H1 (cell line): ENCODE results near the gene TGOLN2. TPM values are rescaled to one million over a fixed set of nuclear protein-coding genes. Genes with fewer than 3 reads are reported as not detected.

Experiments
- CTCF ChIA-PET: fragments of 300-600 bp; sonication (Branson Sonifier 250); formaldehyde crosslinking; loops from one replicate; lab custom pipeline; 2021; ENCODE audit not compliant: partially characterized antibody; lab: Charles Lee
- POLR2A ChIA-PET: fragments of 300-600 bp; sonication (Branson Sonifier 250); formaldehyde crosslinking; loops from one replicate; lab custom pipeline; 2021; ENCODE audit warnings: inconsistent platforms; ENCODE audit not compliant: partially characterized antibody; lab: Charles Lee
- DNase-seq, 2 experiments: peaks; one replicate each; pipeline versions ENCODE4 v3.0.0 to v3.0.0-alpha.2; 2010 to 2022; ENCODE audit warnings: low spot score in 2 of 2, low read depth in 1 of 2, mixed read lengths in 1 of 2
- FAIRE-seq: peaks from 2 replicates; lab custom pipeline; 2011; peaks lifted over from hg19 to GRCh38; lab: Jason Lieb, UNC
- H2AFZ ChIP-seq: 2 replicates; pipeline ENCODE4 v1.8.1; 2012; ENCODE audit warnings: low read length, inconsistent platforms
- H2AK5ac ChIP-seq: 2 replicates; pipeline ENCODE4 v1.6.1; 2013; ENCODE audit warnings: low read depth, low read length
- H2BK120ac ChIP-seq: replicated peaks from 2 replicates; pipeline ENCODE3; 2013; ENCODE audit warnings: low read depth, low read length, inconsistent platforms
- H2BK12ac ChIP-seq: 2 replicates; pipeline ENCODE4 v1.6.1; 2013; ENCODE audit warnings: low read depth, low read length
- H2BK15ac ChIP-seq: 2 replicates; pipeline ENCODE4 v1.6.1; 2013; ENCODE audit warnings: low read length
- H2BK20ac ChIP-seq: 2 replicates; pipeline ENCODE4 v1.6.1; 2013; ENCODE audit warnings: low read length
- H2BK5ac ChIP-seq: 2 replicates; pipeline ENCODE4 v1.6.1; 2013; ENCODE audit warnings: low read depth, low read length
- H3K14ac ChIP-seq: 2 replicates; pipeline ENCODE4 v1.6.1; 2013; ENCODE audit warnings: inconsistent platforms; ENCODE audit not compliant: insufficient read length
- H3K18ac ChIP-seq: 2 replicates; pipeline ENCODE4 v1.6.1; 2013; ENCODE audit warnings: low read length; ENCODE audit errors: extremely low read depth
- H3K23ac ChIP-seq: 2 replicates; pipeline ENCODE4 v1.6.1; 2013; ENCODE audit warnings: inconsistent platforms; ENCODE audit not compliant: insufficient read length
- H3K23me2 ChIP-seq: 2 replicates; pipeline ENCODE4 v1.6.1; 2013; ENCODE audit warnings: low read depth, low read length
- H3K27ac ChIP-seq: 2 replicates; pipeline ENCODE4 v1.6.1; 2011; ENCODE audit warnings: low read depth, low read length, inconsistent platforms
- H3K27me3 ChIP-seq, 4 experiments: replicated peaks in 1 of 4; 1 replicate in 1 of 4; 2 replicates in 3 of 4; pipeline versions ENCODE4 v1.6.1 to v1.8.1; 2011 to 2013; ENCODE audit warnings: low read length in 3 of 4, mild to moderate bottlenecking in 3 of 4, inconsistent platforms in 2 of 4, mixed read lengths in 2 of 4, moderate library complexity in 1 of 4; ENCODE audit not compliant: control insufficient read depth in 3 of 4, insufficient read depth in 3 of 4; ENCODE audit errors: extremely low read depth in 1 of 4
- H3K36me3 ChIP-seq, 4 experiments: 2 replicates each; pipeline versions ENCODE4 v1.6.1 to v1.8.1; 2011 to 2013; ENCODE audit warnings: mild to moderate bottlenecking in 4 of 4, low read length in 3 of 4, moderate library complexity in 2 of 4, control low read depth in 1 of 4, inconsistent platforms in 1 of 4; ENCODE audit not compliant: insufficient read depth in 4 of 4, control insufficient read depth in 2 of 4
- H3K4ac ChIP-seq: replicated peaks from 2 replicates; pipeline ENCODE3; 2013; ENCODE audit warnings: low read length, low read depth, mixed read lengths, inconsistent platforms; ENCODE audit not compliant: insufficient read length
- H3K4me1 ChIP-seq, 4 experiments: replicated peaks in 1 of 4; 1 replicate in 1 of 4; 2 replicates in 3 of 4; pipeline versions ENCODE4 v1.6.1 to v1.8.1; 2011 to 2013; ENCODE audit warnings: low read length in 3 of 4, inconsistent platforms in 2 of 4, mixed read lengths in 1 of 4; ENCODE audit not compliant: insufficient read depth in 4 of 4, control insufficient read depth in 3 of 4
- H3K4me2 ChIP-seq, 2 experiments: 2 replicates each; pipeline versions ENCODE4 v1.6.1 to v1.8.1; 2011 to 2013; ENCODE audit warnings: low read depth in 2 of 2, low read length in 2 of 2, control low read depth in 1 of 2, inconsistent platforms in 1 of 2, mild to moderate bottlenecking in 1 of 2; ENCODE audit not compliant: insufficient read depth in 1 of 2
- H3K4me3 ChIP-seq, 4 experiments: fragments of 200-600, 300-600 bp in 1 of 4; sonication (generic), shearing (Covaris generic), sonication (Bioruptor Twin) in 1 of 4; 2 replicates each; pipeline versions ENCODE4 v1.5.1 to v1.8.1; 2011 to 2016; ENCODE audit warnings: low read length in 4 of 4, low read depth in 3 of 4, control low read depth in 2 of 4, inconsistent platforms in 2 of 4, mild to moderate bottlenecking in 2 of 4, mixed read lengths in 1 of 4, moderate library complexity in 1 of 4; ENCODE audit not compliant: insufficient read depth in 2 of 4; ENCODE audit errors: extremely low read depth in 1 of 4
- H3K56ac ChIP-seq: replicated peaks from 2 replicates; pipeline ENCODE3; 2013; ENCODE audit warnings: low read depth, mild to moderate bottlenecking, mixed read lengths, low read length, inconsistent platforms; ENCODE audit not compliant: insufficient read length
- H3K79me1 ChIP-seq: 2 replicates; pipeline ENCODE4 v1.6.1; 2013; ENCODE audit warnings: low read depth, low read length, control low read depth
- H3K79me2 ChIP-seq, 2 experiments: 2 replicates each; pipeline versions ENCODE4 v1.6.1 to v1.8.1; 2012 to 2013; ENCODE audit warnings: low read length in 2 of 2, mild to moderate bottlenecking in 2 of 2, inconsistent platforms in 1 of 2; ENCODE audit not compliant: insufficient read depth in 2 of 2, control insufficient read depth in 1 of 2
- H3K9ac ChIP-seq, 4 experiments: replicated peaks in 1 of 4; 1 replicate in 1 of 4; 2 replicates in 3 of 4; pipeline versions ENCODE4 v1.6.1 to v1.8.1; 2011 to 2013; ENCODE audit warnings: low read depth in 3 of 4, low read length in 3 of 4, control low read depth in 2 of 4, mild to moderate bottlenecking in 2 of 4, moderate library complexity in 2 of 4, inconsistent platforms in 1 of 4; ENCODE audit errors: extremely low read depth in 1 of 4
- H3K9me3 ChIP-seq, 2 experiments: 2 replicates each; pipeline versions ENCODE4 v1.6.1 to v1.8.1; 2012 to 2013; ENCODE audit warnings: mild to moderate bottlenecking in 2 of 2, moderate library complexity in 2 of 2, control low read depth in 1 of 2, inconsistent platforms in 1 of 2, low read depth in 1 of 2, low read length in 1 of 2, mixed read lengths in 1 of 2; ENCODE audit not compliant: insufficient read depth in 2 of 2
- H4K20me1 ChIP-seq, 2 experiments: replicated peaks in 1 of 2; 2 replicates each; pipeline versions ENCODE3 to v1.8.1; 2011 to 2013; ENCODE audit warnings: inconsistent platforms in 2 of 2, low read length in 2 of 2, mild to moderate bottlenecking in 1 of 2; ENCODE audit not compliant: insufficient read depth in 2 of 2, control insufficient read depth in 1 of 2
- H4K5ac ChIP-seq: 2 replicates; pipeline ENCODE4 v1.6.1; 2013; ENCODE audit warnings: low read length, low read depth, mixed read lengths, inconsistent platforms; ENCODE audit not compliant: insufficient read length
- H4K8ac ChIP-seq: 2 replicates; pipeline ENCODE4 v1.8.0; 2013; ENCODE audit warnings: mild to moderate bottlenecking, moderate library complexity, low read length, inconsistent platforms; ENCODE audit not compliant: insufficient read depth; ENCODE audit errors: extremely low read depth
- H4K91ac ChIP-seq: replicated peaks from 2 replicates; pipeline ENCODE3; 2013; ENCODE audit warnings: low read length, mixed read lengths, inconsistent platforms; ENCODE audit not compliant: insufficient read length
- HDAC6 ChIP-seq: IDR thresholded peaks from one replicate; pipeline ENCODE4 v1.7.1; 2012; ENCODE audit warnings: low read depth, mild to moderate bottlenecking, inconsistent platforms, low read length, moderate library complexity
- WGBS, 2 experiments: shearing (Covaris generic) in 1 of 2; methylation state at CpG; one replicate each; pipeline versions ENCODE4 v1.1.6 to v1.1.7; 2013 to 2015; ENCODE audit warnings: low lambda C conversion rate in 2 of 2, mixed read lengths in 2 of 2, inconsistent platforms in 1 of 2, low coverage in 1 of 2, missing lambda C conversion rate in 1 of 2; ENCODE audit not compliant: insufficient replicate concordance in 2 of 2, insufficient coverage in 1 of 2, insufficient read length in 1 of 2; ENCODE audit errors: extremely low coverage in 1 of 2, missing lambda C conversion rate in 1 of 2; 5-methylcytosine and 5-hydroxymethylcytosine counted together
- polyA plus RNA-seq, 7 experiments: library from polyadenylated mRNA; depleted of rRNA in 3 of 7; stranded (reverse) in 5 of 7; unstranded in 2 of 7; fragments of >200 nt in 5 of 7; fragments of 200-250 nt in 2 of 7; gene quantifications; 1 replicate in 5 of 7; 2 replicates in 1 of 7; 4 replicates in 1 of 7; pipeline versions ENCODE4 v1.2.1 to v1.2.3, GENCODE V29; 2011 to 2013; ENCODE audit warnings: missing spikeins in 2 of 7, mixed read lengths in 2 of 7
- total RNA-seq: library from RNA; stranded (reverse); fragmentation: NEBNext Ultra II Directional; extraction: Animal tissue kit (Norgen Biotek cat#: 25700); gene quantifications from 2 replicates; pipeline ENCODE4 v1.2.1, GENCODE V29; 2021

The TGOLN2 gene
- total and polyA plus RNA-seq, 2 of the 8 experiments (the other 6 are each of a cell fraction or from before 2014, with no cell fraction given), result 33.9 to 38.9 TPM

DNA sequence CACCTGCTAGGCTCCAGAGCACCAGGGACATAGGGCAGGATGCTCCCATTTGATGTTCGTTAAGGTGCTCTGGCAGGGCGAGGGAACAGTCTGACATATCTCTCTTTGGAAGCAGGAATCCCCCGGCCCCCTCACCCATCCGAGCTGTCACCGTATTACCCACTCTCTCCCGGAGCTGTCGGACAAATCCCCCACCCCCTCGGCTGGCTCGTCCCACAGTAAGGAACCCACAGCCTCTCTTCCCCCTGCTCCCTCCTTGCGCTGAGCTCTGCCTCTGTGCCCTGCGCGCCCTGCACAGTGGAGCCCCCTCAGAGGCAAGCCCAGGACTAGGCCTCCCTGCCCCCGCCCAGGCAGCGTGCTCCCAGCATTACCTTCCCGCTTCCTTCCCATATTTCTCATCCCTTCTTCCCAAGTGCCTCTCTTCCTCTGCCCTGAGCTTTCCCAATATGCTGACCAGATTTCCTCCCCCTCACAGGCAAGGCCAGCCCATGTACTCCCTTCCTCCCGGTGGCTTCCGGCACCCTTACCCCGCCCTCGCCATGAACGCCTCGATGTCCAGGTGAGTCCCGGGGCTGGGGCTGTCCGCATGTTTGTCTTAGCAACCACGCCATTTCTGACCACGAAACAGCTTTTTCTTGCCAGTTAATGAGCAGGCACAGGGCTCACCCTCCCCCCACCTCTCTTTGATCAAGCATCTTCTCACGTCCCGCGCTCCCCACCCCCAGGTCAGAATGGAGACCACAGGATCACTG, 23.8 kb downstream of the TGOLN2 start:
- no peak overlapping the region for H2AFZ ChIP-seq
- H3K36me3 ChIP-seq, result peaks cover 23 to 65% (median 44%) of the 10 kb centered on the region in 4 experiments
- H3K27me3 ChIP-seq, result no peaks in the 10 kb centered on the region
- H3K4me1 ChIP-seq, result peaks cover 0 to 1% (median 0%) of the 10 kb centered on the region in 4 experiments; a peak in 3 of 7 replicates
- H2BK15ac ChIP-seq, result no peak overlapping the region
- no peak overlapping the region; the same call in 1 of the 2 replicates for H2BK5ac ChIP-seq
- no peak overlapping the region for H3K14ac ChIP-seq
- peaks cover 0 to 7% of the 10 kb centered on the region in 2 experiments; a peak in 1 of 4 replicates for H3K79me2 ChIP-seq
- no peak overlapping the region for H3K9ac ChIP-seq
- DNase-seq (no peak), FAIRE-seq (no peak)
- no peak overlapping the region for H3K18ac ChIP-seq
- no peak overlapping the region for H4K5ac ChIP-seq
- no peak overlapping the region for H2AK5ac ChIP-seq
- no peaks in the 10 kb centered on the region for H3K23me2 ChIP-seq
- H2BK12ac ChIP-seq, result no peak overlapping the region
- TF ChIP-seq HDAC6, result no peak
- no peak overlapping the region for H3K23ac ChIP-seq
- ChIA-PET POLR2A (no interaction called here), CTCF (interaction anchor here (1.1 to 9.3 kb wide), 3 partner anchors 11 to 237 kb away, joined by 4 to 136 read pairs (median 4); no protein-coding TSS in a partner anchor)
- H3K56ac ChIP-seq, result no peak overlapping the region
- WGBS, 2 experiments, result 94% methylated on average over 25 of the region's 28 CpGs; no CpG with 5 or more reads in 1 of the 2 experiments
- no peak overlapping the region for H4K8ac ChIP-seq
- no peak overlapping the region for H4K91ac ChIP-seq
- H4K20me1 ChIP-seq, result peaks cover 1 to 7% of the 10 kb centered on the region in 2 experiments
- H3K4me2 ChIP-seq, result no peak overlapping the region
- peaks cover 3% of the 10 kb centered on the region; the same call in 1 of the 2 replicates for H3K79me1 ChIP-seq
- H2BK120ac ChIP-seq, result no peak overlapping the region
- H2BK20ac ChIP-seq, result no peak overlapping the region
- no peak overlapping the region for H3K27ac ChIP-seq
- no peak overlapping the region for H3K4ac ChIP-seq
- H3K4me3 ChIP-seq, result no peak overlapping the region
- H3K9me3 ChIP-seq, result no peaks in the 10 kb centered on the region
